Thyroid gland (tissue), 4 donors: ENCODE results near the gene GSPT1.

Source experiments
- POLR2A ChIP-seq, 2 donors: fragments of 450-650 bp; IDR thresholded peaks; one replicate each; pipeline ENCODE4 v1.6.1; 2017; ENCODE audit warnings: antibody characterized with exemption in 2 of 2, mild to moderate bottlenecking in 2 of 2, moderate library complexity in 1 of 2
- TF ChIP-seq, protein P1 (sequence below), 6 experiments: fragments of 200-600 bp in 3 of 6; fragments of 450-650 bp in 3 of 6; sonication (generic) in 3 of 6; IDR thresholded peaks; one replicate each; pipeline ENCODE4 v1.5.1; 2016 to 2019; ENCODE audit warnings: antibody characterized with exemption in 6 of 6, mild to moderate bottlenecking in 2 of 6, inconsistent platforms in 1 of 6, moderate library complexity in 1 of 6

DNA sequence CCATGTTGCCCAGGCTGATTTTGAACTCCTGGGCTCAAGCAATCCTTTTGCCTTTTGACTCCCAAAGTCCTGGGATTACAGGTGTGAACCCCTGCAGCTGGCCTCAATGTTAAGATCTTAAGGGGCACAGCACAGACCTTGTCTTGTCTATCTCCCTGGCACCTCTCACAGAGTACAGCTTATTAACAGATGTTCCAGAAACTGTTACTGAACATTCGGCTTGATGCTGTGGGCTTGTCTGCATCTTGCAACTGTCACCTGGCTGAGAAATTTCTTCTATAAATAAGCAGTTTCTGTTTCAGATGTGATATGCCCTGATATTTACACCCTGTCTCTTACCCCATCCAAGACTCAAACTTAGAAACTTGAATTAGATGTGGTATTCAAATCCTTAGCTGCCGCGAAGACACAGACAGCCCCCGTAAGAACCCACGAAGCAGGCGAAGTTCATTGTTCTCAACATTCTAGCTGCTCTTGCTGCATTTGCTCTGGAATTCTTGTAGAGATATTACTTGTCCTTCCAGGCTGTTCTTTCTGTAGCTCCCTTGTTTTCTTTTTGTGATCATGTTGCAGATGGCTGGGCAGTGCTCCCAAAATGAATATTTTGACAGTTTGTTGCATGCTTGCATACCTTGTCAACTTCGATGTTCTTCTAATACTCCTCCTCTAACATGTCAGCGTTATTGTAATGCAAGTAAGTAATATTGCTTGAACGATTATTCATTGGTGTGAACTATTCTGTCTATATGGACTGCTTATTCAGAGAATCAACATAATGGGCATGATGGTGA is 49.2 kb upstream of the GSPT1 start, which contains the start of gene TNFRSF17:
- TF ChIP-seq, protein P1, sequence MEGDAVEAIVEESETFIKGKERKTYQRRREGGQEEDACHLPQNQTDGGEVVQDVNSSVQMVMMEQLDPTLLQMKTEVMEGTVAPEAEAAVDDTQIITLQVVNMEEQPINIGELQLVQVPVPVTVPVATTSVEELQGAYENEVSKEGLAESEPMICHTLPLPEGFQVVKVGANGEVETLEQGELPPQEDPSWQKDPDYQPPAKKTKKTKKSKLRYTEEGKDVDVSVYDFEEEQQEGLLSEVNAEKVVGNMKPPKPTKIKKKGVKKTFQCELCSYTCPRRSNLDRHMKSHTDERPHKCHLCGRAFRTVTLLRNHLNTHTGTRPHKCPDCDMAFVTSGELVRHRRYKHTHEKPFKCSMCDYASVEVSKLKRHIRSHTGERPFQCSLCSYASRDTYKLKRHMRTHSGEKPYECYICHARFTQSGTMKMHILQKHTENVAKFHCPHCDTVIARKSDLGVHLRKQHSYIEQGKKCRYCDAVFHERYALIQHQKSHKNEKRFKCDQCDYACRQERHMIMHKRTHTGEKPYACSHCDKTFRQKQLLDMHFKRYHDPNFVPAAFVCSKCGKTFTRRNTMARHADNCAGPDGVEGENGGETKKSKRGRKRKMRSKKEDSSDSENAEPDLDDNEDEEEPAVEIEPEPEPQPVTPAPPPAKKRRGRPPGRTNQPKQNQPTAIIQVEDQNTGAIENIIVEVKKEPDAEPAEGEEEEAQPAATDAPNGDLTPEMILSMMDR (IDR thresholded peaks at IDR 0.05): no peak
- TF ChIP-seq POLR2A (IDR thresholded peaks at IDR 0.05): no peak
